Measurements from ENCODE around the gene SEMA3D. TPM values are rescaled to one million over a fixed set of nuclear protein-coding genes. Genes with fewer than 3 reads are reported as not detected.

Gene SEMA3D
- total and polyA plus RNA-seq, 2 experiments from 2014 or later = 1.5 to 7.2 TPM

GRCh38 chr7:85000735-85001350 is 186.0 kb downstream of the SEMA3D start:
- peaks cover 51% of the 10 kb centered on the region for H3K4me1 Mint-ChIP-seq
- H3K27me3 ChIP-seq (ENCODE audit: insufficient read depth) = no peaks in the 10 kb centered on the region

GRCh38 chr7:84999450-84999849 is 187.4 kb downstream of the SEMA3D start:
- peaks cover 47% of the 10 kb centered on the region for H3K4me1 ChIP-seq (ENCODE audit: insufficient read depth)
- H3K4me3 ChIP-seq = no peak overlapping the region
- Mint-ChIP-seq H3K4me3 (no peak overlapping the region), H3K9me3 (peaks cover 2% of the 10 kb centered on the region; the same call in 1 of the 3 replicates), H3K4me1 (peaks cover 51% of the 10 kb centered on the region), H3K27ac (no peak overlapping the region), H3K27me3 (ENCODE audit: insufficient read depth, low read depth, poor library complexity) (peaks cover 2% of the 10 kb centered on the region), H3K36me3 (ENCODE audit: low read depth) (no peaks in the 10 kb centered on the region; the same call in 2 of the 3 replicates)
- H2AFZ ChIP-seq = no peak overlapping the region
- TF ChIP-seq CTCF (conservative IDR thresholded peaks at IDR 0.05; ENCODE audit: low read depth in 2 of 2) (no peak), STAT1 (IDR thresholded peaks at IDR 0.05; ENCODE audit: unreplicated experiment) (no peak), ZNF462 (CRISPR knock-in tag; IDR thresholded peaks at IDR 0.05) (no peak), NANOG (IDR thresholded peaks at IDR 0.05; ENCODE audit: borderline replicate concordance) (no peak), EZH2phosphoT487 (IDR thresholded peaks at IDR 0.05; ENCODE audit: unreplicated experiment) (no peak), ZNF331 (CRISPR knock-in tag; IDR thresholded peaks at IDR 0.05; ENCODE audit: low read depth) (no peak), ETS1 (IDR thresholded peaks at IDR 0.05) (no peak), POLR2AphosphoS5 (IDR thresholded peaks at IDR 0.05; ENCODE audit: low read depth) (no peak)
- no peaks in the 10 kb centered on the region for H3F3A ChIP-seq (replicated peaks; ENCODE audit: low read depth)
- no peak for DNase-seq (ENCODE audit: low spot score)
- H3K79me2 ChIP-seq (replicated peaks; ENCODE audit: insufficient read depth) = no peaks in the 10 kb centered on the region
- no peak overlapping the region for H3K27ac ChIP-seq (ENCODE audit: low read depth)
- no peak overlapping the region for H3K4me2 ChIP-seq
- no peak for ATAC-seq
- no peaks in the 10 kb centered on the region for H4K20me1 ChIP-seq (replicated peaks; ENCODE audit: insufficient read depth)
- H3K36me3 ChIP-seq (ENCODE audit: insufficient read depth) = no peaks in the 10 kb centered on the region
- H3K9me2 ChIP-seq (ENCODE audit: insufficient read depth) = no peaks in the 10 kb centered on the region
- no peaks in the 10 kb centered on the region for H3K27me3 ChIP-seq (ENCODE audit: insufficient read depth)

More at GRCh38 chr7:85000735-85001350, 186.0 kb downstream of the SEMA3D start:
- Histone ChIP-seq H3K4me1 (ENCODE audit: insufficient read depth) (peaks cover 47% of the 10 kb centered on the region), H3K9me2 (ENCODE audit: insufficient read depth) (no peaks in the 10 kb centered on the region), H3K36me3 (ENCODE audit: insufficient read depth) (no peaks in the 10 kb centered on the region), H2AFZ (no peak overlapping the region), H3K4me3 (no peak overlapping the region), H3K27ac (ENCODE audit: low read depth) (0 out of 2 replicates have a peak overlapping the region, but pooled peaks have one; percentile 29), H3F3A (replicated peaks; ENCODE audit: low read depth) (no peaks in the 10 kb centered on the region), H3K4me2 (peak overlapping the region; percentile 30), H3K79me2 (replicated peaks; ENCODE audit: insufficient read depth) (no peaks in the 10 kb centered on the region), H4K20me1 (replicated peaks; ENCODE audit: insufficient read depth) (no peaks in the 10 kb centered on the region)
- peak; percentile 35 for DNase-seq (ENCODE audit: low spot score)
- peaks cover 2% of the 10 kb centered on the region for H3K27me3 Mint-ChIP-seq (ENCODE audit: insufficient read depth, low read depth, poor library complexity)
- no peak overlapping the region for H3K4me3 Mint-ChIP-seq
- H3K9me3 Mint-ChIP-seq = no peaks in the 10 kb centered on the region
- H3K36me3 Mint-ChIP-seq (ENCODE audit: low read depth) = no peaks in the 10 kb centered on the region
- peak; percentile 64 for ATAC-seq
- no peak overlapping the region for H3K27ac Mint-ChIP-seq
- TF ChIP-seq ZNF331 (CRISPR knock-in tag; IDR thresholded peaks at IDR 0.05; ENCODE audit: low read depth) (no peak), NANOG (IDR thresholded peaks at IDR 0.05; ENCODE audit: borderline replicate concordance) (peak; percentile 46; the same call in 1 of the 2 replicates)

Data from GM23338 (cell line).